WTC11 (cell line): ENCODE data around the gene YPEL1.

Experiments
- CTCF ChIP-seq: fragments of 200-600 bp; IDR thresholded peaks from 2 replicates; pipeline ENCODE4 v1.8.0; 2022; ENCODE audit warnings: antibody characterized with exemption
- ZNF121 ChIP-seq: sonication (generic); formaldehyde crosslinking; IDR thresholded peaks from 2 replicates; pipeline ENCODE4 v1.8.0; 2023; ENCODE audit warnings: missing genetic modification reagents

DNA sequence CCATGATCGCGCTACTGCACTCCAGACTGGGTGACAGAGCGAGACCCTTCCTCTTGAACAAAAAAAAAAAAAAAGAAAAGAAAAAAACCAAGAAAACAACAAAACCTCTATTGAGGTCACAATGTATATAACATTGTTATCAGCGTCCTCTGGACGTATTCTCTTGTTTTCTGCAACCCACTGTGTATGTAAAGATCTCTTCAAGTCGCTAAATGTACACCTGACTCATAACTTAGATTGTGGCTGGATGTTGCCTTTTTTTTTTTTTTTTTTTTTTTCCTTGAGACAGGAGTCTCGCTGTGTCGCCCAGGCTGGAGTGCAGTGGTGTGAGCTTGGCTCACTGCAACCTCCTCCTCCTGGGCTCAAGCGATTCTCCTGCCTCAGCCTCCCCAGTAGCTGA is 1.4 kb upstream of the YPEL1 start:
- TF ChIP-seq CTCF (no peak), ZNF121 (no peak)
